ENCODE results near the gene TSPAN13. TPM values are rescaled to one million over a fixed set of nuclear protein-coding genes. Genes with fewer than 3 reads are reported as not detected.
A peak's percentile ranks its signal among the peaks of the same experiment; 100 is the strongest.

The TSPAN13 gene
- total RNA-seq, 1 experiment from 2014 or later = 14.0 TPM

- H3K27ac Mint-ChIP-seq (ENCODE audit: low read depth, unreplicated experiment) = no peak overlapping the region
- POLR2A ChIA-PET = interaction anchor here (0.9 kb wide), 1 partner anchor 17 kb away, joined by 3 read pairs; no protein-coding TSS in a partner anchor
- CTCF ChIA-PET = interaction anchor here (0.6 to 1.2 kb wide), 4 partner anchors 9 to 43 kb away, joined by 3 to 5 read pairs (median 3); no protein-coding TSS in a partner anchor
- peaks cover 34% of the 10 kb centered on the region for H3K4me1 Mint-ChIP-seq (ENCODE audit: insufficient read depth, unreplicated experiment)
- H3K36me3 Mint-ChIP-seq (ENCODE audit: insufficient read depth, unreplicated experiment) = no peaks in the 10 kb centered on the region
- H3K9me3 Mint-ChIP-seq (ENCODE audit: unreplicated experiment) = no peaks in the 10 kb centered on the region
- no peak for DNase-seq (ENCODE audit: unreplicated experiment)
- TF ChIP-seq, protein P1, sequence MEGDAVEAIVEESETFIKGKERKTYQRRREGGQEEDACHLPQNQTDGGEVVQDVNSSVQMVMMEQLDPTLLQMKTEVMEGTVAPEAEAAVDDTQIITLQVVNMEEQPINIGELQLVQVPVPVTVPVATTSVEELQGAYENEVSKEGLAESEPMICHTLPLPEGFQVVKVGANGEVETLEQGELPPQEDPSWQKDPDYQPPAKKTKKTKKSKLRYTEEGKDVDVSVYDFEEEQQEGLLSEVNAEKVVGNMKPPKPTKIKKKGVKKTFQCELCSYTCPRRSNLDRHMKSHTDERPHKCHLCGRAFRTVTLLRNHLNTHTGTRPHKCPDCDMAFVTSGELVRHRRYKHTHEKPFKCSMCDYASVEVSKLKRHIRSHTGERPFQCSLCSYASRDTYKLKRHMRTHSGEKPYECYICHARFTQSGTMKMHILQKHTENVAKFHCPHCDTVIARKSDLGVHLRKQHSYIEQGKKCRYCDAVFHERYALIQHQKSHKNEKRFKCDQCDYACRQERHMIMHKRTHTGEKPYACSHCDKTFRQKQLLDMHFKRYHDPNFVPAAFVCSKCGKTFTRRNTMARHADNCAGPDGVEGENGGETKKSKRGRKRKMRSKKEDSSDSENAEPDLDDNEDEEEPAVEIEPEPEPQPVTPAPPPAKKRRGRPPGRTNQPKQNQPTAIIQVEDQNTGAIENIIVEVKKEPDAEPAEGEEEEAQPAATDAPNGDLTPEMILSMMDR (IDR thresholded peaks at IDR 0.05; ENCODE audit: unreplicated experiment) = no peak
- H3K4me3 Mint-ChIP-seq (ENCODE audit: unreplicated experiment) = no peak overlapping the region
- BruUV-seq (replicated peaks) = no TSS peak
- intact Hi-C loops (cut with micrococcal nuclease) = no loop called here
- no peaks in the 10 kb centered on the region for H3K27me3 Mint-ChIP-seq (ENCODE audit: insufficient read depth, unreplicated experiment)
Observed at GRCh38 chr7:16738011-16738688, 15.4 kb upstream of the TSPAN13 start.

DNA sequence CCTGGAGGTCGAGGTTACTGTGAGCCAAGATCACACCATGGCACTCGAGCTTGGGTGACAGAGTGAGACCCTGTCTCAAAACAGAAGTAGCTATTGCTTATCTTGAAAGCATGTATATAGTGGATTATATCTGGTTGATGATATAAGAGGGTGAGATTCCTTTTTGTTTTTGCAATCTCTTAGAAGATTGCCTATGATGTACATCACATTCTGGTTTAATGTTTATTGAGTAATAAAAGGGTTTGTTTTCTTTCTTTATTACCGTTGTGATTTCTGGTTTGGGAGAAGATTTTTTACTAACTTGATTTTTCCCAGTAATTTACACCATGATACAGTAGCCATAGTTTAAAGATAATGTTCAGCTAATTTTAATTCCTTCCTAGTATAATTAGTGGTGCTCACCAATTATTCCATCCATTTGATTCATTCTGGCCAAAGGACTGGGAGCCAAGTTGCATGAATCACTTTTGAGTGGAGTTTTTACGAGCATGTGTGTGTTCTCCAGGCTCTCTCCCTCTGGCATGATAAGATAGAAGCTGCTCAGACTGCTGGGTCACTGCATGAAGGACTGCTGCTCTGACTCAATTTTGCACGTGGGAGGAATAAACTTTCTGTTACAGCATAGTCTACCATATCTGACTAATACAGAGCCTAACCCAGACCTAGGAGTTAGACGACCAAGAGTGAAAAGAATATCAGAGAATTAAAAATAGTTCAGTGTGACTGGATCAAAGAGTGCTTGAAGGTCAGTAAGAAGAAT lies 13.5 kb upstream of the TSPAN13 start:
- TF ChIP-seq, protein P1 (IDR thresholded peaks at IDR 0.05; ENCODE audit: unreplicated experiment) = no peak
- Mint-ChIP-seq H3K4me3 (ENCODE audit: unreplicated experiment) (no peak overlapping the region), H3K27me3 (ENCODE audit: insufficient read depth, unreplicated experiment) (no peaks in the 10 kb centered on the region), H3K4me1 (ENCODE audit: insufficient read depth, unreplicated experiment) (peaks cover 39% of the 10 kb centered on the region), H3K9me3 (ENCODE audit: unreplicated experiment) (no peaks in the 10 kb centered on the region), H3K27ac (ENCODE audit: low read depth, unreplicated experiment) (peak overlapping the region; percentile 77), H3K36me3 (ENCODE audit: insufficient read depth, unreplicated experiment) (no peaks in the 10 kb centered on the region)
- DNase-seq (ENCODE audit: unreplicated experiment) = peak; percentile 89
- ChIA-PET POLR2A (interaction anchor here (0.7 to 1.4 kb wide), 5 partner anchors 31 to 860 kb away, joined by 3 to 5 read pairs (median 4); no protein-coding TSS in a partner anchor), CTCF (interaction anchor here (0.9 to 1.0 kb wide), 2 partner anchors 11 to 186 kb away, joined by 3 to 5 read pairs; no protein-coding TSS in a partner anchor)
- BruUV-seq (replicated peaks) = no TSS peak
- intact Hi-C loops (cut with micrococcal nuclease) = no loop called here

GRCh38 chr7:16740623-16740953 lies 13.0 kb upstream of the TSPAN13 start:
- Mint-ChIP-seq H3K4me1 (ENCODE audit: insufficient read depth, unreplicated experiment) (peaks cover 37% of the 10 kb centered on the region), H3K27me3 (ENCODE audit: insufficient read depth, unreplicated experiment) (no peaks in the 10 kb centered on the region), H3K9me3 (ENCODE audit: unreplicated experiment) (no peaks in the 10 kb centered on the region), H3K27ac (ENCODE audit: low read depth, unreplicated experiment) (peak overlapping the region; percentile 77), H3K4me3 (ENCODE audit: unreplicated experiment) (no peak overlapping the region), H3K36me3 (ENCODE audit: insufficient read depth, unreplicated experiment) (no peaks in the 10 kb centered on the region)
- intact Hi-C loops (cut with micrococcal nuclease) = no loop called here
- ChIA-PET CTCF (interaction anchor here (0.9 kb wide), 1 partner anchor 185 kb away, joined by 3 read pairs; no protein-coding TSS in a partner anchor), POLR2A (interaction anchor here (0.7 to 1.4 kb wide), 4 partner anchors 44 to 859 kb away, joined by 3 to 5 read pairs (median 4); no protein-coding TSS in a partner anchor)
- TF ChIP-seq, protein P1 (IDR thresholded peaks at IDR 0.05; ENCODE audit: unreplicated experiment) = no peak
- no TSS peak for BruUV-seq (replicated peaks)
- DNase-seq (ENCODE audit: unreplicated experiment) = no peak

DNA sequence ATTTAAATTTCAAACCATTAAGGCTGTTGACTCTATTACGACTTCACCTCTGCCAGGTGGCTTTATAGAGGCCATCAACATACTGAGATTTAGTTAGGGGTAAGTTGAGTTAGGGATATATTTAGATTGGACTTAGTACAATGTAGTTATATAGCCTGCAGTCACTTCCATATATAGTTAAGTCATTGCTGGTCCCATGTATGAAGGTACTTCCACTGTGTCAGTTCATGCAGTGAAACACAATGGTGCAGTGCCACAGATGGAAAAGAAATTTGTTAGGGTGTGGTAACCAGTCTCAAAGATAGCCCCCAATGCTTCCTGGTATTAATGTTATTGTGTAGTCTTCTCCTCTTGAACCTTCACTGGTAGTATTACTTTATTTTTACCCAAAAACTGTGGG lies 12.6 kb upstream of the TSPAN13 start:
- Mint-ChIP-seq H3K36me3 (ENCODE audit: insufficient read depth, unreplicated experiment) (no peaks in the 10 kb centered on the region), H3K9me3 (ENCODE audit: unreplicated experiment) (no peaks in the 10 kb centered on the region), H3K27ac (ENCODE audit: low read depth, unreplicated experiment) (no peak overlapping the region), H3K4me3 (ENCODE audit: unreplicated experiment) (no peak overlapping the region), H3K4me1 (ENCODE audit: insufficient read depth, unreplicated experiment) (peaks cover 34% of the 10 kb centered on the region), H3K27me3 (ENCODE audit: insufficient read depth, unreplicated experiment) (no peaks in the 10 kb centered on the region)
- DNase-seq (ENCODE audit: unreplicated experiment) = no peak
- ChIA-PET CTCF (no interaction called here), POLR2A (no interaction called here)
- BruUV-seq (replicated peaks) = no TSS peak
- intact Hi-C loops (cut with micrococcal nuclease) = no loop called here
- TF ChIP-seq, protein P1 (IDR thresholded peaks at IDR 0.05; ENCODE audit: unreplicated experiment) = no peak

All from MCF 10A (cell line).